Measurements from ENCODE around the gene TNFRSF11A.

- TF ChIP-seq CTCF (IDR thresholded peaks at IDR 0.05) (no peak), POLR2A (IDR thresholded peaks at IDR 0.05) (no peak), EP300 (IDR thresholded peaks at IDR 0.05) (peak in 1 of 2 donors; percentile 18)
These were observed 14.2 kb downstream of the TNFRSF11A start for GRCh38 chr18:62339106-62339988.

All from tibial nerve (tissue), 4 donors.